Stimulated activated CD4-positive, alpha-beta T cell treated with anti-CD3 and anti-CD28 coated beads, Interleukin-12 subunit alpha, Interleukin-12 subunit beta, amount 100 ng/mL, for 48 hours (primary cell): ENCODE results near the gene TMTC2.
"Not testable (repeated sequence)": the region's sequence is repeated elsewhere in the genome, so short reads cannot be mapped to it uniquely, and the experiment has no call there.

ENCODE experiments used
- DNase-seq, 3 donors: peaks; one replicate each; pipeline ENCODE4 v3.0.0-alpha.2; 2020; ENCODE audit warnings: low read depth in 2 of 3, low spot score in 1 of 3

Gene TMTC2

DNA sequence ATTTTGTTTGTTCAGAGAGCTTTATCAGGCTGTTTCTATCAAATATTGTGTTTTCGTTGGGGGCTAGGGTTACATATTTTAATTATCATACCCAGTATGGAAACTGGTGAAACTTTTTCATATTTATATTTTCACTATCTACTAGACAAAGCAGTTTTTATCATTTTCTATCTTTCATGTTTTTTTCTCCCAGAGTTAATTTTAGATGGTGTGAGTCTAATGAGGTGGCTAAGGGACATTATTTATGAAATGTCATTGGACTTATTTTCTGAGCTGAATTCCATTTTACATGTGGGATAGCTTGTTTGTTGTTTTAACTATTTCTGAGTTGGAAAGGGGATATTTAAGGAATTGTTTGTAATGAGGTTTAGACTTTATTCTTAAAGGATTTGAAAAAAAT lies 100.3 kb downstream of the TMTC2 start:
- no peak for DNase-seq

DNA sequence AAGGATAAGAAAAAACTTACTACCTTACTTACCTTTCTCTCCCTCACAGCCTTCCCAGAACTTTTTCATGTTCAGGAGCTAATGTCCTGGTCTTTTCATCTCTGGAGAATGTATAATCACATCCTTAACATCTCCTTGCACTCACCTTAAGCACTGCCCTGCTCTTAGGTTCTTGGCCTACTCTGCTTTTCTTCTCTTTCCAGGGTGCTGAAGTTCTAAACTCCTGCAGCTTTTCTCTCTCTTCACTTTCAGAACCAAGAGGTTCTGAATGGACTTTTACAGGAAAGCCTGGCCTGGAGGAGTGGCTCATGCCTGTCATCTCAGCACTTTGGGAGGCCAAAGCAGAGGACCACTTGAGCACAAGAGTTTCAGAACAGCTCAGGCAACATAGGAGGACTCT lies 101.9 kb downstream of the TMTC2 start:
- DNase-seq, result no peak

DNA sequence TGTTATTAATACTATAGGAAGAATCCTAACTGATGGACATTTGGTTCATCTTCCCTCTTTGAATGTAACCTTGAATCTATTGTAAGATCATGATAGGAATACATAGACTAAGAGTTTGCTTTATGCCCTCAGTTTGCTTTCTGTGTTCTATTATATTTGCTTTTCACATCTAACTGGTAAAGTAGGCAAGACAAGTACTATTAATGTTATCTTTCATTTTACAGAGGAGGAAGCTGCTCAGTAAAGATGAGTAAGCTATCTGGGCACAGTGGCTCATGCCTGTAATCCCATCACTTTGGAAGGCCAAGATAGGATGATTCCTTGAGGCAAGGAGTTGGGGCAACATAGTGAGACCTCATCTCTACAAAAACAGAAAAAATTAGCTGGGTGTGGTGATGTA lies 103.0 kb downstream of the TMTC2 start:
- DNase-seq, result no peak

DNA sequence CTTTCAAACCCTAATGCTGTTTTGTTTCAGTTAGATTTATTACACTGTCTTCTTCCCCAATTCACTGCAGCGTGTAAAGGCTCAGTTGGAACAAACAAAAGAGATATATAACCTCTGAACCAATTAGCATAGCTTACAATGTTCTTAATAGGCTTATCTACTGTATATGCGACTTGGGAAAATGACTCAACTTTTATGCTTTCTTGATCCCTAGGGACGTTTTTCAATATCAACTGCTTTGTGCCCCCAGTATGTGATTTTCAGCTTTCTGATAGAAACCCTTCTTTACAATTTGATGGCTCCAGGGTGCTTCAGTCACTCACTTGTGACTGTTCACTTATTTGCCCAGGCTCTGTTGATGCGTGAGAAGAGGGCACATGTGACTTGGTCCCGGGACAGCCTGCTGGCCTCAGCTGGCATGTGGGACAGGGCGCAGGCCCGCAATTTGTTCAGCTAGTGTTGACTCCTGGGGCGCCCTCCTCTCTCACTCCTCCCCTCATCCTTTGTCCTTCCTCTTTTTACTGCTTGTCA lies 107.1 kb downstream of the TMTC2 start:
- DNase-seq, result no peak

DNA sequence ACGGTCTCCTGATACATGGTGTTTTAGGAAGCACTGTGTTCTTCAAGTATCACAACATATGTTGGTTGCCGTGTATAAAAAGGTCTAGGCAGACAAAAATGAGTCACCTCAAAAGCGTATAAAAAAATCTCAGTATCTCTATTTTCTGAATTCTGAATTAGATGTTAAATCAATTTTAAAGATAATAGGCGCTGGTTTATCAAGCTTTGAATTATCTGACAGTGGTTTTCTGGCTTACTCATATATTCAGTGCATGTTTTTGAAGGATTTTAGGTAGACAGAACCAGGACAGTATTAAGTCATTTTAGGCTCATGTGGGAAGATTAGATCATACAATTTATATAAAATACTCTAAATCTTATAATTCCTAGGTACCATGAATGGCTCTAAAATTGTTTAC lies 110.8 kb downstream of the TMTC2 start:
- DNase-seq, result no peak

DNA sequence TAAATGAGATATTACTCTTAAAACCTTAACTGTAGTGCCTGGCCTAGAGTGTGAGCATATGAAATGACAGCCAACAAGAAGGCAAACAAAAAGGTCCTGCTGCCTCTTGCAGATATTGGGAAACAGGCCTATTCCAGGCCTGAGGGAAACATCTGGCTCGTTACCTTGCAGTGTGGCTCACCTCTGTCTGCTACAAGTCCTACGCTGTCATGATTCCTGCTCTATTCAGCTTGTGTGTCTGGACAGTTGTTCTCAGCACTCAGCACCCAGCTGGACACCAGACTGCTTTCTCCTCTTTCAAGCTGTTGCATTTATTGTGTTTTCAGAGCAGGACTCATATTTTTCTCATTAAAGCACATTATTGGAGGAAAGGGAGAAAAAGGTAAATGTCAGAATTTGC lies 113.5 kb downstream of the TMTC2 start:
- no peak for DNase-seq

DNA sequence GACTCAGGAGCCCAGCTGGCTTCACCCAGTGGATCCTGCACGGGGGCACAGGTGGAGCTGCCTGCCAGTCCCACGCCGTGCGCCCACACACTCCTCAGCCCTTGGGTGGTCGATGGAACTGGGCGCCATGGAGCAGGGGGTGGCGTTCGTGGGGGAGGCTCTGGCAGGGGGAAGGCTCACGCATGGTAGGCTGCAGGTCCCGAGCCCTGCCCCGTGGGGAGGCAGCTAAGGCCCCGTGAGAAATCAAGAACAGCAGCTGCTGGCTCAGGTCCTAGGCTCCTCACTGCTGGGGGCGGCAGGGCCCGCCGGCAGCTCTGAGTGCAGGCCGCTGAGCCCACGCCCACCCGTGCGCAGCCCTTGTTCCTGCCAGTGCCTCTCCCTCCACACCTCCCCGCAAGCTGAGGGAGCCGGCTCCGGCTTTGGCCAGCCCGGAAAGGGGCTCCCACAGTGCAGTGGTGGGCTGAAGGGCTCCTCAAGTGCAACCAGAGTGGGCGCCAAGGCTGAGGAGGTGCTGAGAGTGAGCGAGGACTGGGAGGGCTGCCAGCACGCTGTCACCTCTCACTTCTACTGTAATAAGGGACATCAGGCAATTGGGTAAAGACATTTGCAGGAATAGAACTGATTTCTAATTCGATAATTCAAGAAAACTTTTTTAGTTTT lies 115.4 kb downstream of the TMTC2 start:
- no peak for DNase-seq

DNA sequence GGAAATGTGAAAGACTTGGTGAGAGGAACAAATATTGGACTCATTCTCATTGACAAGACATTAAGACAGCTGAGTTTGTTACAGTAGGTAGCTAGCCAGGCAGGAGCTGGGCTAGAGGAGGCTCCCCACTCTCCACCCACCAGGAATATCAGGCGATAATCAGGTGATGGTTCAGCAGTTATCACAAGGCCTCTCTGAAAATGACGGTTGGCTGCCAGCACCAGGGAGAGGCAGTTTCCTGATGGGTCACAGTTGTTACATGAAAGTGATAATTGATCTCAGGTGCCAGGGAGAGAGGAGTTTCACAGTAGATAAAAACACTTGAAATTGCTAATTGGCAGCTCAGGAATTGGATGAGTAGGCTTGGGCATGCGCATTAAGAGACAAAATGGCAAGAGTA lies 116.5 kb downstream of the TMTC2 start:
- no peak for DNase-seq

DNA sequence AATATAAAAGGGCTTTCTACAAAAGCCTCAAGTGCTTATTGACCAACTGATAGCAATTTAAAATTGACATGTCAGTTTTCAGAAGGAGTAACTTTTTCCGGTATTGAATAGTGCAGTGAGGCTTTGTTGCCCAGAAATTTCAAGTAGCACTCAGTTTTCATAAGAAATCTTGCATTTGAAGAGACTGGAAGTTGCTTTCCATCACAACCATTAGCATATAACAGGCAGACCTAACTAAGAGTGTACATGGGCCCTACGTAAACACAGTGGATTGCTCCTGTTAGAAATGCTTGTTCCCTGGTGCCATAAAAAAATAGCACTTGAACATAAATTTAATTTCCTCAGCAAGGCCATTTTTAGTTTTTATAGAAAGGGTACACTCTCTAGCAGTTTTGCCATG lies 117.9 kb downstream of the TMTC2 start:
- DNase-seq, result no peak

DNA sequence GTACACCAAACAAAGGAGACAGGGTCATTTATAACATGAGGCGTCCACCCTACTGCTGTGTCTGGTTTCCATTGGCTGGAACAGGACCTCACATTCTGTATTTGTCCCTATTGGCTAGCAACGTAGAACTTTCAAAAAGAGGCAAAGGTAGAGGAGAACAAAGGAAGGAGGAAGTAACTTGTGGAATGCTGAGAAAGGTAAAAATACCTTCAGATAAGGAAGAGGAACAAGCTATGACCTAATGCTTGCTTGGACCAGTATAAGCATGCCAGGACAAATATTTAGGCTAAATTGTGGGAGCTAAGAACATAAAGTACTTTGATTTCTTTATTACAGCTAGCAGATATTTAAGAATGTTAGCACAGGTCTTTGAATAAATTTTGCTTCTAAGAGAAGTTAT lies 118.3 kb downstream of the TMTC2 start:
- DNase-seq, result not testable (repeated sequence)

DNA sequence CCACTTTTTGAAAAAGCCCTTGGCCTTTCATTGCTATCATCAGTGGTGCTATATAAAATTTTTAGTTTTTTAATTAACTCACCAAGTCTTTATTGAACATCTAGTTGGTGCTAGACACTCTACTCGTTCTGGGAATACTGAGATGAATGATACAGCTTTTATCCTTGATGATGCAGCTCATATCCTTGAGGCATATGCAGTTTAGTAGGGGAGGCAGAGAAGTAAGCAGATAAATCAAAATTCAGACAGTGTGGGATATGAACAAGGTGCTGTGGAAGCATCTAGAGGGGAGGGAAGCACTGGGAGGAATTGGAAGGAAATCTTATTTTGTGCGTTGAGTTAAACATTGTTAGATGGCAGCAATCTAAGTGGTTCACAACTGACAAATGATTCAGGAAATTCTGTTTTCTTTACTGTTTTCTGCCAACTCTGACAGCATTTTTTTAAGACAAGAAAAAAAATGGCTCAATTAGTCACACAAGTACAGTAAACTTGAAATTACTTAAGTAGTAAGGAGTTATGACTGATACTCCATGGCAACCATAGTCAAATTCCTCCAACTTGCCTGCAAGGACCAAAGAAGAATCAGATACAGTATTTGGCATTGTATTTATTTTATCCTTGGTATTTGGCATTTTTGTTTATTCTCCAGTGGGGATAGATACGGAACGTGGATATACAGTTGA lies 119.2 kb downstream of the TMTC2 start:
- no peak for DNase-seq

DNA sequence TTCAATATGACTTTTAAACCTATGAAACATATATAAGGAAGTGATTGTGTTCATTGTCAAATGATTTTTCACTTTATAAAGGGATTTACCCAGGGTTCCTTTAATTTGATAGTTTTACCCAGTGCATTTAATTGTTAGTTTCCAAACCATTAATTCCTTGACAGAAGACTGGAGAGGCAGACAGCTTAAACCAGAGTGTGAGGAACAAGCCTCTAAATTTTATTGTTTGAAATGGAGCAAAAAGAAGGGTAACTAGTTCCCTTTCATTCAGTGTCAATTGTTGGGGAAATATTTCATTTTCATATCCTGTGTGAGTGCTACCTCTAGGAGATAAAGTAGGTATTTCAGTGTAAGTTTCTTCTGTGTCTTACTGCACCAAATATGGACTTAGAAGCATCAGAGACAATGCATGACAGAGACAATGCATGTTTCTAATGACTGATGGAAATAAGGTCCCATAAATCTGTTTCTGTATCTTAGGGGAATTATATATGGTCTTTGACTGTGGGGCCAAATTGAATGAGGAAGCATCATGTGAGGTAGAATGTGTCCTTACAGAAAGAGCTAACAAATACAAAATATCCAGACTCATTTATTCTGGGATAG lies 120.5 kb downstream of the TMTC2 start:
- no peak for DNase-seq

DNA sequence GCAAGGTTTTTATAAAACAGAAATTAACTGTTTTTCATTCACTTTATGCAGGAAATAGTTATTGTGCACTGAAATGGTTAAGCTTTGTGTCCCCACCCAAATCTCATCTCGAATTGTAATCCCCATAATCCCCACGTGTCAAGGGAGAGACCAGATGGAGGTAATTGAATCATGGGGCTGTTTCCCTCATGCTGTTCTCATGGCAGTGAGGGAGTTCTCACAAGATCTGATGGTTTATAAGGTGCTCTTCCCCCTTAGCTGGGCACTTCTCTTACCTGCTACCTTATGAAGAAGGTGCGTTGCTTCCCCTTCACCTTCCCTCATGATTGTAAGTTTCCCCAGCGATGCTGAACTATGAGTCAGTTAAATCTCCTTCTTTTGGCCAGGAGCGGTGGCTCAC lies 123.9 kb downstream of the TMTC2 start:
- no peak for DNase-seq

DNA sequence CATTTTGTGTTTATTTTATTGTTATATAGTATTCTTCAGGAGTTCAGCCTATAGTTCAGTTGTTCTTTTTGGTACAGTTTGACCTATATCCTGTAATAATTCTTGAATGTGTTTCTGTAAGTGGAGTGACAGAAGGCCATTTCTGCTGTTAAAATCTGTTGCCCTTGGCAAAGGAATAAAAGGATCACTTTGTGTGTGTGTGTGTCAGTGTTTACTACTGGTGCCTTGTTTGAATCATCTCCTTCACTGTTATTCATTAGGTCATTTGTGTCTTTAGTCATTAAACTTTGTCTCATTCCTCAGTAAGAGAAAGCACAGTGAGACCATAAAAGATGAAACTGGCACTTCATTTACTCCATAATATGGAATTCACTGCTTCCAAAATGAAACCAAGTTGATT lies 130.7 kb downstream of the TMTC2 start:
- DNase-seq, result no peak

DNA sequence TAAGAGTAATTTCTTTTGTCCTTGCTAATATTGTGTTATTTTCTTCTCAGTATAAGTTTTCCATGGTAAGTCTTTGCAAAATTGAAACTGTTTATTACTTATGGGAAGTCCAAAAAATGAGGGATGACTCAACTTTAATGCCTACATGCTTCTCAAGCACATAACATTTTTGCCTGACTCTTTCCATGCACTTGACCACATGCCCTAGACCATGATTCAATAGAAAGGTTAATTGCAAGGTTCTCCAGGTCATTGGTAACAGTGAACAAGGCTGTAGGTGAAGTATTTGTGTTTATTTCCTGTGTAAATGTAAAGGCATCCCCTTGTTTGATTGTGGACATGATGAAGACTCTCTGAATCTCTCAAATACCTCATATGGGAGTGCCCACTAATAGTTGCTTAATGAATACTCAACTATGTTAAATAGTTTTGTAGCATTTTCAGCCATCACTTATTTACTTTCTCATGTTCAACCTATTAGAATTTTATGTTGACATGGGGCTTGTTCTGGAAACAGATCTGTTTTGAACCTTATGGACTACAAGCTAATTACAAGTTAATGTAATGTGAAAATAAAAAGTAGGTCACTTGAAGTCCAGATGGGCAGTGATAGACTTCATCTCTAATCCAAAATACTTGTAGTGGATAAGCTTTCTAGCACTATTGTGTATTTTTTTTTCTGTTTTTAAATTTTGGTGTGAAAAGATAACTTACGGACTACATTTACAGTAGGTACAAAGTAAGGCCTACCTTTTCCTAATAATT lies 131.7 kb downstream of the TMTC2 start:
- DNase-seq, result no peak

DNA sequence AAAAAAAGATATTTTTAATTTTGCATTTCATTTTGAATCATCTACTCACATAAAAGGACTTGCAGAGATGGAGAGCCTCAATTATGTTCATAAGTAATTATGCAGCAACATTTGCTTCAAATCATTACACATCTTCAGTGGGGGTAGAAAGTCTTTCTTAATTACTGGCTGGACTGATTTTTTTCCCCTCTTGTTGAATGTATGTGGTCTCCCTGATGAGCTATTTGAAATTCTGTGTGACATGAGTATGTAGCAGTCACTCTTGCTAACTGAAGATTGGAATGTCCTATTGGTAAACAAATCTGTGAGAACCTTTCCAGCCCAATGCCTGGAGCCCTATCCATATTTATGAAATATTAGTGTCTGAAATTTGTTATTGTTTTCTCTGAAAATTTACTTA lies 139.8 kb downstream of the TMTC2 start:
- DNase-seq, result no peak

DNA sequence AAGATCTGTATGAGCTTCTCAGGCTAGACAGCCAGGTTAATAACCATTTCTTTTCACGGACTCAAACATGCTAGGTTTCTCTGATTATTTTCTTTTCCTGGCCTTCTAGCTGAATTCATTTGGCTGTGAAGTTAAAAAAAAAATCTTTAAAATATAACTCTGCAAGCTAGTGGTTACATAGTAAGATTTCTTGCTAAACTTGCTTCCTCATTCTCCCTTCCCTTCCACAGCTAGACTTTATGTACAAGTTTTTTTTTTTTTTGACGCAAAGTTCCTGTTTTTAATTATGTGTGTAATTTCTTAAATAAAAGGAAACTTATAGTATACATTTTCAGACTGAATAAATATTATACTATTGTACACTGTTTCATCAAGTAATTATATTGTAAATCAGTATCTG lies 145.4 kb downstream of the TMTC2 start:
- DNase-seq, result no peak

DNA sequence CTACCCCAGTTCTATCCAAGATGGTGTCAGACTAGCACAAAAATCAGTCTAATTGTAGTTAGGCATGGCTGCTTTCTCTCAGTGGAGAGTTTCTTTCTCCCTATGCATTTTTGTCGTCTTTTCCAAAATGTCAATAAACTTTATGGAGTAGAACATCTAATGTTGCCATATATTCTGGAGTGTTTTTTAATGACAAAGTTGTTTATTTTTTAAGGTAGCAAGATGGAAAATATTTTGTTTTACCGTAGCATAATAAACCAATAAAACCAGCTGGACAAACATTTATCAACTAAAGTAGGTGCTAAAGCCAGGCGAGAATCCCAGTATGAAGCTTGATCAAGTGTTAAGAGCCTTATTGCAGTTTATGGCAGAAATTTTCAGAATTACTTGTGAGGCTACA lies 146.3 kb downstream of the TMTC2 start:
- DNase-seq, result no peak

DNA sequence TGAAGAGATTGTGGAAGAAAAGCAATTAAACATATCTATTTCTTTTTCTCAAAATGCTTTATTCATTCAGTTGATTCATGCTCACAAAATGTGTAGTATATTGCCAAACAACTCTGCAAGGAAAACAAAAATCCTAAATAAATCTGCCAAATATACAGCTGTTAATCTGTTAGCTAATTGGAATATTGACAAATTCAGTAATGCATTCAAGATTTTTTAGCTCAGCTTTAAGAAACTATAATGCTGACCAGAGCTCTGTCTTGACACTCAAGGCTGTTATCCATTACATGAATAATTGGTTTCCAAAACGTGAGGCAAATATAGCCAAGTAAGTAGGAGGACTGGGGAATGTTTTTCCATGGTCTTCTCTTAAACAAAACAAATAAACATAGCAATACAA lies 146.8 kb downstream of the TMTC2 start:
- DNase-seq, result no peak

DNA sequence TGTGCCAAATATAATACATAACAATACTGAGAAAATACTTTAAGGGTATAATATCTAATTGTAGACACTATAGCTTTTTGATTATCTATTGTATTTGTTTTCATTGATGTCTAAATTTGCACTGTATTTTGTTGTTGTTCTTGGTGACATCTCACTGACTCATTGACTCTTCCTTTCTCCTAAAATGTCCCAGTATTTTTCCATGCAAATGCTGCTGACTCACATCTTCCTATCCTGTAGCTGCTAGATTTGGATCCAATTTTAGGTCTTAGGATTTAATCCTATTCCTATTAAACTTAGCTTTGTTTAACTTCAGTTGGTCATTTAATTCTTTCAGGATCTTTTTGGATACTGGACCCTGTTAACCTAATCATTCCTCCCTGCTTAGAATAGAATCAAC lies 148.5 kb downstream of the TMTC2 start:
- no peak for DNase-seq

DNA sequence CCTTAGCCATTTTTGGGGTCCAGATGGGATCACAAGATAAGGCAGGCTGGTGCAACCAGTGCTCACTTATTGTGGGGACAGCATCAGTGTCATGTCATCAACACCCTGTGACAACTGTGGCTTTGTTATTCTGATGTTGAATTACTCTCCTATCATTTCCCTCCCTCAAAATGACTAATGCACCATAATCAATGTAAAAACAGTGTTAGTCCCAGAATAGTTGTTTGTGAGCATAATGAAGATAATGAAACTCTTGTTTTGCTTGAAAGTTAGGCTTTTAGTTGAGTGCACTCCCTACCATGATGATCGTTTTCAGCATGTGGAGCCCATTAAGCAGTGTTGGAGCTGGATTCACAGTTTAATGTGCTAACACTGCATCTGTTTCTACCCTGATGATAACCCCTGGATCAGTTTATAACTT lies 151.4 kb downstream of the TMTC2 start:
- no peak for DNase-seq

DNA sequence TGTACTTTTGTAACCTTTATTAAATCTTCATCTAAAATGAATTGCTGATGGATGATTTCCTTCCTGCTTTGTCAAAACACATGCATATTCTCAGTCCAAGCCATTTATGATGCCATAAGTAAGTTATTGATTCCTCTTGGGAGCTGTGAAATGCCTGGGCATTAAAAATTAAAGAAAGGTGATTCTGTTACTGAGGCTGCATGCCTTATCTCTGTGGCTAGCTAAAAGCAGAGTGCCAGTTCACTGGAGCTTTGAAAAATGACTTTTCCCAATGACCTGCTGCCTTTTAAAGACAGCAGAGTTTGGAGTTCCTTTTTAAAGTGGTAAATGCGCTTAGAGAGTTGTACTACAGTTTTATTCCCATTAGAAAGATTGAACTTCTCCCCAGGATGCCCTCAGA lies 152.1 kb downstream of the TMTC2 start:
- DNase-seq, result no peak
